Endothelial cell of umbilical vein (primary cell): ENCODE data around the gene EFNA4. TPM values are rescaled to one million over a fixed set of nuclear protein-coding genes. Genes with fewer than 3 reads are reported as not detected.

Experiments
- BruUV-seq: library from RNA; stranded (reverse); fragments of 400-500 nt; replicated peaks from 2 replicates; lab custom pipeline; 2021; lab: Mats Ljungman, UMichigan
- CTCF ChIA-PET: fragments of 300-600, 350-600 bp; sonication (Branson Sonifier 250); formaldehyde crosslinking; loops from one replicate; lab custom pipeline; 2021; ENCODE audit warnings: antibody characterized with exemption, inconsistent platforms; lab: Charles Lee
- POLR2A ChIA-PET: fragments of 300-600, 350-600 bp; sonication (Branson Sonifier 250); formaldehyde crosslinking; loops from one replicate; lab custom pipeline; 2021; ENCODE audit warnings: antibody characterized with exemption, inconsistent platforms; lab: Charles Lee
- DNase-seq: peaks from one replicate; pipeline ENCODE4 v3.0.0-alpha.2; 2011; ENCODE audit warnings: low read depth, low spot score
- FAIRE-seq: peaks from 2 replicates; lab custom pipeline; 2011; peaks lifted over from hg19 to GRCh38; lab: Jason Lieb, UNC
- H2AFZ ChIP-seq: 2 replicates; pipeline ENCODE4 v1.6.0; 2012; ENCODE audit warnings: low read depth, low read length, control low read depth, inconsistent platforms
- H3K27ac ChIP-seq: 2 replicates; pipeline ENCODE4 v1.5.1; 2011; ENCODE audit warnings: low read depth, mild to moderate bottlenecking, control low read depth, low read length, moderate library complexity; ENCODE audit not compliant: insufficient read depth
- H3K27me3 ChIP-seq, 2 experiments: 2 replicates each; pipeline versions ENCODE4 v1.6.0 to v1.6.1; 2011; ENCODE audit warnings: low read length in 2 of 2, mixed read lengths in 1 of 2; ENCODE audit not compliant: control insufficient read depth in 2 of 2, insufficient read depth in 2 of 2
- H3K36me3 ChIP-seq, 2 experiments: 2 replicates in 1 of 2; 3 replicates in 1 of 2; pipeline ENCODE4 v1.5.1; 2011; ENCODE audit warnings: low read length in 2 of 2, mild to moderate bottlenecking in 1 of 2, moderate library complexity in 1 of 2; ENCODE audit not compliant: control insufficient read depth in 2 of 2, insufficient read depth in 2 of 2; ENCODE audit errors: extremely low read depth in 1 of 2
- H3K4me1 ChIP-seq: 3 replicates; pipeline ENCODE4 v1.5.1; 2011; ENCODE audit warnings: mild to moderate bottlenecking, low read length; ENCODE audit not compliant: control insufficient read depth, insufficient read depth; ENCODE audit errors: extremely low read depth
- H3K4me2 ChIP-seq: 2 replicates; pipeline ENCODE4 v1.6.1; 2011; ENCODE audit warnings: low read length, control low read depth, mixed read lengths; ENCODE audit not compliant: insufficient read depth
- H3K4me3 ChIP-seq, 3 experiments: fragments of 200-600 bp in 1 of 3; sonication (generic), shearing (Covaris generic) in 1 of 3; replicated peaks in 1 of 3; 2 replicates each; pipeline ENCODE4 v1.5.1; 2011 to 2016; ENCODE audit warnings: control low read depth in 3 of 3, low read length in 3 of 3, mild to moderate bottlenecking in 2 of 3, inconsistent platforms in 1 of 3, low read depth in 1 of 3, moderate library complexity in 1 of 3; ENCODE audit not compliant: insufficient read depth in 1 of 3
- H3K79me2 ChIP-seq: 2 replicates; pipeline ENCODE4 v1.6.0; 2012; ENCODE audit warnings: low read length, inconsistent platforms; ENCODE audit not compliant: control insufficient read depth, insufficient read depth
- H3K9ac ChIP-seq: replicated peaks from 2 replicates; pipeline ENCODE3; 2011; ENCODE audit warnings: low read length, control low read depth; ENCODE audit not compliant: insufficient read depth; ENCODE audit errors: extremely low read depth
- H3K9me1 ChIP-seq: replicated peaks from 3 replicates; pipeline ENCODE4 v1.6.0; 2011; ENCODE audit warnings: mild to moderate bottlenecking, low read length; ENCODE audit not compliant: control insufficient read depth, insufficient read depth; ENCODE audit errors: extremely low read depth
- H3K9me3 ChIP-seq: replicated peaks from 2 replicates; pipeline ENCODE4 v1.5.1; 2012; ENCODE audit warnings: low read length, inconsistent platforms; ENCODE audit not compliant: control insufficient read depth, insufficient read depth
- H4K20me1 ChIP-seq: replicated peaks from 2 replicates; pipeline ENCODE3; 2011; ENCODE audit warnings: mild to moderate bottlenecking, low read length; ENCODE audit not compliant: control insufficient read depth, insufficient read depth; ENCODE audit errors: extremely low read depth
- EZH2 ChIP-seq: IDR thresholded peaks from 2 replicates; pipeline ENCODE4 v1.6.1; 2012; ENCODE audit warnings: borderline replicate concordance, low read depth, mild to moderate bottlenecking, moderate library complexity, low read length, inconsistent platforms; ENCODE audit not compliant: severe bottlenecking
- FOS ChIP-seq: IDR thresholded peaks from 2 replicates; pipeline ENCODE4 v1.6.1; 2011; ENCODE audit warnings: mild to moderate bottlenecking, low read length, moderate library complexity, borderline replicate concordance; ENCODE audit not compliant: insufficient read depth
- GATA2 ChIP-seq: IDR thresholded peaks from 2 replicates; pipeline ENCODE4 v1.7.0; 2011; ENCODE audit warnings: low read depth, mild to moderate bottlenecking, moderate library complexity, mixed read lengths, low read length; ENCODE audit not compliant: insufficient read length, insufficient read depth
- JUN ChIP-seq: IDR thresholded peaks from 2 replicates; pipeline ENCODE4 v1.6.1; 2011; ENCODE audit warnings: borderline replicate concordance, low read depth; ENCODE audit not compliant: insufficient read length, insufficient read depth
- MYC ChIP-seq: IDR thresholded peaks from one replicate; pipeline ENCODE4 v1.6.1; 2011; ENCODE audit warnings: mild to moderate bottlenecking, low read depth, low read length
- POLR2A ChIP-seq: IDR thresholded peaks from 2 replicates; pipeline ENCODE4 v1.6.1; 2012; ENCODE audit warnings: low read depth, mild to moderate bottlenecking, control low read depth, low read length
- POLR2AphosphoS5 ChIP-seq: IDR thresholded peaks from 2 replicates; pipeline ENCODE4 v1.6.1; 2012; ENCODE audit warnings: low read depth, mild to moderate bottlenecking, control low read depth, low read length, moderate library complexity; ENCODE audit not compliant: insufficient read depth
- dilution Hi-C: fragments of 300-500 bp; cut with MboI; formaldehyde crosslinking; loops from one replicate; pipeline ENCODE4 v1.15.0; 2019; ENCODE audit warnings: low sequenced_read_pairs; ENCODE audit not compliant: extremely low pct_ligation_motif_present
- intact Hi-C: fragments of 100-400 bp; cut with micrococcal nuclease; formaldehyde crosslinking; loops from one replicate; pipeline ENCODE4 v1.10.0; 2022
- polyA plus RNA-seq, 4 experiments: library from polyadenylated mRNA; depleted of rRNA in 3 of 4; stranded (reverse) in 3 of 4; unstranded in 1 of 4; fragments of >200 nt; gene quantifications; 2 replicates each; pipeline versions ENCODE4 v1.2.1 to v1.2.3, GENCODE V29; 2011 to 2012; ENCODE audit warnings: missing spikeins in 1 of 4
- total RNA-seq: library from RNA; stranded (reverse); gene quantifications from 2 replicates; pipeline ENCODE4 v1.2.3, GENCODE V29; 2021
- TF ChIP-seq, protein P1 (sequence below): IDR thresholded peaks from 2 replicates; pipeline ENCODE4 v1.6.1; 2011; ENCODE audit not compliant: insufficient read depth, insufficient read length
- TF ChIP-seq, protein P2 (sequence below), 2 donors: IDR thresholded peaks; 1 replicate in 1 of 2; 2 replicates in 1 of 2; pipeline ENCODE4 v1.5.1; 2011; ENCODE audit warnings: low read length in 2 of 2, mild to moderate bottlenecking in 2 of 2, moderate library complexity in 2 of 2, control low read depth in 1 of 2, inconsistent platforms in 1 of 2, low read depth in 1 of 2; ENCODE audit not compliant: insufficient read depth in 1 of 2; ENCODE audit errors: extremely low read depth in 1 of 2

EFNA4 gene
- total and polyA plus RNA-seq, 2 donors (not counting 3 experiments of a cell fraction or from before 2014, with no cell fraction given): 16.5 to 25.2 TPM

DNA sequence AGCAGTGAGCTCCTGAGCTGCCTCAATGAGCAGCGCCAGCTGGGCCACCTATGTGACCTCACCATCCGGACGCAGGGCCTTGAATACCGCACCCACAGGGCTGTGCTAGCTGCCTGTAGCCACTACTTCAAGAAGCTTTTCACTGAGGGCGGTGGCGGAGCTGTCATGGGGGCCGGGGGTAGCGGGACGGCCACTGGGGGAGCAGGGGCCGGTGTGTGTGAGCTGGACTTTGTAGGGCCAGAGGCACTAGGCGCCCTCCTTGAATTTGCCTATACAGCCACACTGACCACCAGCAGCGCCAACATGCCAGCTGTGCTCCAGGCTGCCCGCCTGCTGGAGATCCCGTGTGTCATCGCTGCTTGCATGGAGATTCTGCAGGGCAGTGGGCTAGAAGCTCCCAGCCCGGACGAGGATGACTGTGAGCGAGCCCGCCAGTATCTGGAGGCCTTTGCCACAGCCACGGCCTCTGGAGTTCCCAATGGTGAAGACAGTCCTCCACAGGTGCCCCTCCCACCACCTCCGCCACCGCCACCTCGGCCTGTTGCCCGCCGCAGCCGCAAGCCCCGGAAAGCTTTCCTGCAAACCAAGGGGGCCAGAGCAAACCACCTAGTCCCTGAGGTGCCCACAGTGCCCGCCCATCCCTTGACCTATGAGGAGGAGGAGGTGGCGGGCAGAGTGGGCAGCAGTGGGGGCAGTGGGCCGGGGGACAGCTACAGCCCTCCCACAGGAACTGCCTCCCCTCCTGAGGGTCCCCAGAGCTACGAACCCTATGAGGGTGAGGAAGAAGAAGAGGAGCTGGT, 48.6 kb upstream of the EFNA4 start:
- dilution Hi-C loops: no loop called here

DNA sequence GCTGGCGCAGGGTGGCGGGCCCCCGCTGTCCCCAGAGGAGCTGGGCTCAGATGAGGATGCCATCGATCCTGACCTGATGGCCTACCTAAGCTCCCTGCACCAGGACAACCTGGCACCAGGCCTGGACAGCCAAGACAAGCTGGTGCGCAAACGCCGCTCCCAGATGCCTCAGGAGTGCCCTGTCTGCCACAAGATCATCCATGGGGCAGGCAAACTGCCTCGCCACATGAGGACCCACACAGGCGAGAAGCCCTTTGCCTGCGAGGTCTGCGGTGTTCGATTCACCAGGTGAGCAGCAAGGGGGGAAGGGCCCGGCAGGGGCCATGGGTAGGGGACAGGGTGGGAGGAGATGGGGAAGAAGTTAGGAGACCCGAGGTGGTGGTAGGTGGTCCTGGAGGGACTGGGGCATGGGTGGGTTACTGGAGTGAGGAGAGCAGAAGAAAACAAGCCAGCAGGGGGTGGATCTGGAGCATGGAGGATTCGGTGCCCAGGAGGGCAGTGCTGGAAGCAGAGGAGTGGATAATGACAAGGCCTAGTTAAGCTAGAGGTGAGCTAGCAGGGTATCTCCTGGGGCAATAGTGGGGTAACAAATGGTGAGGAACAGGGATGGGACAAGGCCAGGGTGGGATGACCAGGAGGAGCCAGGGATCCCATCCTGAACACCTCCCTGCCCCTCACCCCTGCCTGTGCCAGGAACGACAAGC, 47.9 kb upstream of the EFNA4 start:
- CTCF ChIA-PET: interaction anchor here (0.9 to 6.4 kb wide), 14 partner anchors 10 to 456 kb away, joined by 3 to 87 read pairs (median 20); partner anchors contain the start of genes ADAM15, LENEP, PBXIP1 and PMVK

More for the DNA sequence above, 48.6 kb upstream of the EFNA4 start:
- no peak overlapping the region for H2AFZ ChIP-seq
- no peak overlapping the region for H3K27ac ChIP-seq
- no peaks in the 10 kb centered on the region for H3K27me3 ChIP-seq
- BruUV-seq: no TSS peak
- ChIA-PET CTCF (interaction anchor here (0.6 to 6.4 kb wide), 10 partner anchors 9 to 71 kb away, joined by 3 to 87 read pairs (median 3); partner anchors contain the start of genes ADAM15, LENEP, PYGO2 and ZBTB7B), POLR2A (no interaction called here)
- H3K9me3 ChIP-seq: no peaks in the 10 kb centered on the region
- no peak for DNase-seq
- H3K9ac ChIP-seq: no peak overlapping the region
- H4K20me1 ChIP-seq: no peaks in the 10 kb centered on the region
- TF ChIP-seq POLR2AphosphoS5 (no peak), MYC (no peak), GATA2 (no peak), FOS (no peak)
- TF ChIP-seq, protein P1, sequence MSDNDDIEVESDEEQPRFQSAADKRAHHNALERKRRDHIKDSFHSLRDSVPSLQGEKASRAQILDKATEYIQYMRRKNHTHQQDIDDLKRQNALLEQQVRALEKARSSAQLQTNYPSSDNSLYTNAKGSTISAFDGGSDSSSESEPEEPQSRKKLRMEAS: no peak
- FAIRE-seq: no peak
- H3K9me1 ChIP-seq: no peaks in the 10 kb centered on the region
- peaks cover 0 to 19% of the 10 kb centered on the region in 2 experiments for H3K36me3 ChIP-seq
- H3K79me2 ChIP-seq: no peaks in the 10 kb centered on the region
- H3K4me3 ChIP-seq: no peak overlapping the region
- H3K4me1 ChIP-seq: peaks cover 9% of the 10 kb centered on the region
- intact Hi-C loops: loop anchor here (5.0 kb wide), 1 partner anchor 458 kb away; the partner anchor contains the start of gene UBE2Q1
- no peak overlapping the region for H3K4me2 ChIP-seq

More for the DNA sequence above, 47.9 kb upstream of the EFNA4 start:
- FAIRE-seq (no peak), DNase-seq (no peak)
- POLR2A ChIA-PET: no interaction called here
- dilution Hi-C loops (no loop called here), intact Hi-C loops (loop anchor here (5.0 kb wide), 1 partner anchor 458 kb away; the partner anchor contains the start of gene UBE2Q1)
- H2AFZ ChIP-seq: no peak overlapping the region
- peaks cover 0 to 19% of the 10 kb centered on the region in 2 experiments for H3K36me3 ChIP-seq
- H3K27me3 ChIP-seq: no peaks in the 10 kb centered on the region
- no peak overlapping the region for H3K9ac ChIP-seq
- TF ChIP-seq POLR2AphosphoS5 (no peak), FOS (no peak), GATA2 (no peak), POLR2A (no peak), MYC (no peak), JUN (no peak), EZH2 (no peak)
- TF ChIP-seq, protein P2, sequence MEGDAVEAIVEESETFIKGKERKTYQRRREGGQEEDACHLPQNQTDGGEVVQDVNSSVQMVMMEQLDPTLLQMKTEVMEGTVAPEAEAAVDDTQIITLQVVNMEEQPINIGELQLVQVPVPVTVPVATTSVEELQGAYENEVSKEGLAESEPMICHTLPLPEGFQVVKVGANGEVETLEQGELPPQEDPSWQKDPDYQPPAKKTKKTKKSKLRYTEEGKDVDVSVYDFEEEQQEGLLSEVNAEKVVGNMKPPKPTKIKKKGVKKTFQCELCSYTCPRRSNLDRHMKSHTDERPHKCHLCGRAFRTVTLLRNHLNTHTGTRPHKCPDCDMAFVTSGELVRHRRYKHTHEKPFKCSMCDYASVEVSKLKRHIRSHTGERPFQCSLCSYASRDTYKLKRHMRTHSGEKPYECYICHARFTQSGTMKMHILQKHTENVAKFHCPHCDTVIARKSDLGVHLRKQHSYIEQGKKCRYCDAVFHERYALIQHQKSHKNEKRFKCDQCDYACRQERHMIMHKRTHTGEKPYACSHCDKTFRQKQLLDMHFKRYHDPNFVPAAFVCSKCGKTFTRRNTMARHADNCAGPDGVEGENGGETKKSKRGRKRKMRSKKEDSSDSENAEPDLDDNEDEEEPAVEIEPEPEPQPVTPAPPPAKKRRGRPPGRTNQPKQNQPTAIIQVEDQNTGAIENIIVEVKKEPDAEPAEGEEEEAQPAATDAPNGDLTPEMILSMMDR (IDR thresholded peaks at IDR 0.05; ENCODE audit: extremely low read depth in 1 of 2, insufficient read depth in 1 of 2, low read depth in 1 of 2, low read length in 2 of 2): no peak
- TF ChIP-seq, protein P1: no peak
- no peaks in the 10 kb centered on the region for H3K9me3 ChIP-seq
- no peak overlapping the region for H3K4me2 ChIP-seq
- H3K4me1 ChIP-seq: peaks cover 9% of the 10 kb centered on the region
- no peak overlapping the region for H3K27ac ChIP-seq
- no peak overlapping the region for H3K4me3 ChIP-seq
- no peaks in the 10 kb centered on the region for H4K20me1 ChIP-seq
- no peaks in the 10 kb centered on the region for H3K9me1 ChIP-seq
- BruUV-seq: no TSS peak
- H3K79me2 ChIP-seq: no peaks in the 10 kb centered on the region
